ENCODE measurements around the gene TSKU.

The TSKU gene

DNA sequence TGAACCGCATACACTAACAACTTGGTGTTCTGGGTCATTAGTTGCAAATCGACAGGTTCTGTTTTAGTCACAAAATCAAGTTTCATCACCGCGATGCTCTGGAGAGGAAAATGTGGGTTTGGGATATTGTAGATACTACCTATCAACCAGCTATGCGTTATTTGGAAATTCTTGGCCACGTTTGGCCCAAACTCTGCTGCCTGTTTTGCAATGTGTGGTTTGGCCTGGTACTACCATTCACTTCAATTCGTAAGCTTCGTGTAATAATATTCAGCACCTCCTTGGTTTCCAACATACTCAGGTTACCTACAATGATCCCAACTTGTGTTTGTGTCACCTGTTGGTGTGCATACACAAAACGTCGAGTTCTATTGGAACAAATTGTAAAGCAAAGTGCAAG lies 61.4 kb downstream of the TSKU start:
- no peak overlapping the region for H3K27ac ChIP-seq
- no peaks in the 10 kb centered on the region for H3K9me3 ChIP-seq (ENCODE audit: low read depth, low read length)
- H3K4me3 ChIP-seq, result no peak overlapping the region
- H3K9ac ChIP-seq (ENCODE audit: insufficient read length), result no peak overlapping the region
- no peak for DNase-seq (ENCODE audit: low read depth, low spot score)
- TF ChIP-seq FOXP2 (optimal IDR thresholded peaks at IDR 0.05; ENCODE audit: control extremely low read depth, extremely low read length, insufficient read depth) (no peak), EZH2 (IDR thresholded peaks at IDR 0.05) (no peak), POLR2AphosphoS5 (IDR thresholded peaks at IDR 0.05; ENCODE audit: borderline replicate concordance, low read depth, low read length) (no peak)
- no peaks in the 10 kb centered on the region for H3K36me3 ChIP-seq (ENCODE audit: insufficient read depth, low read length)

DNA sequence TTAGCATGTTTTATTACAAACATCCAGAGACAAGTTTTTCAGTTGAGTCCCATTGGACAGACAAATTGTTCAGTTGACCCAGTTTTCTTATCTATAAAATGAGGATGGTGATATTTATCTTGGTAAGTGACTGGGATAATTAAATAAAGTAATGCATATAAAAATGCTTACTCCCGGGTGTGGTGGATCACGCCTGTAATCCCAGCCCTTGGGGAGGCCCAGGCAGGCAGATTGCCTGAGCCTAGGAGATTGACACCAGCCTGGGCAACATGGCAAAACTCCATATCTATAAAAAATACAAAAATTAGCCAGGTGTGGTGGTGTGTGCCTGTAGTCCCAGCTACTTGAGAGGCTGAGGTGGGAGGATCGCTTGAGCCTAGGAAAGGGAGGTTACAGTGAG lies 61.9 kb downstream of the TSKU start:
- Histone ChIP-seq H3K4me3 (no peak overlapping the region), H3K36me3 (ENCODE audit: insufficient read depth, low read length) (no peaks in the 10 kb centered on the region), H3K27ac (no peak overlapping the region), H3K9ac (ENCODE audit: insufficient read length) (no peak overlapping the region), H3K9me3 (ENCODE audit: low read depth, low read length) (no peaks in the 10 kb centered on the region)
- TF ChIP-seq POLR2AphosphoS5 (IDR thresholded peaks at IDR 0.05; ENCODE audit: borderline replicate concordance, low read depth, low read length), result no peak
- TF ChIP-seq EZH2 (IDR thresholded peaks at IDR 0.05), result no peak
- no peak for TF ChIP-seq FOXP2 (optimal IDR thresholded peaks at IDR 0.05; ENCODE audit: control extremely low read depth, extremely low read length, insufficient read depth)
- DNase-seq (ENCODE audit: low read depth, low spot score), result no peak

DNA sequence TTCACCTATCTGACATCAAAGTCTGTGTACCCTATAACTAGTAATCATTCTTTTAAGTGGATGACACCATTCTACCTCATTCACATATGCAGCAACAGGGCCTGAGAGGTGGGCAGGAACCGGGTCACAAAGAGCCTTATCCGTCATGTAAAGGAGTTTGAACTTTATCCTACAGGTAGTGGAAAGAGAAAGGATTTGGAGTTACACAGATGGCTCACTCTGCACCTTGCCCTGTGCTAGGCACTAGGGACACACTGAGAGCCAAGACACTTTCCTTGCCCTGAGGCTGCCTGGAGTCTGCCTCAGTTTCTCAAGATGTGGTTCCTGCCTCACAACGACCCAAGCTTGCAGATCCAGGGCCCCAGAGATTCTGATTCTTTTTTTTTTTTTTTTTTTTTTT lies 63.3 kb downstream of the TSKU start:
- TF ChIP-seq FOXP2 (optimal IDR thresholded peaks at IDR 0.05; ENCODE audit: control extremely low read depth, extremely low read length, insufficient read depth) (no peak), POLR2AphosphoS5 (IDR thresholded peaks at IDR 0.05; ENCODE audit: borderline replicate concordance, low read depth, low read length) (no peak), EZH2 (IDR thresholded peaks at IDR 0.05) (no peak)
- DNase-seq (ENCODE audit: low read depth, low spot score), result no peak
- Histone ChIP-seq H3K9me3 (ENCODE audit: low read depth, low read length) (no peaks in the 10 kb centered on the region), H3K4me3 (no peak overlapping the region), H3K36me3 (ENCODE audit: insufficient read depth, low read length) (no peaks in the 10 kb centered on the region), H3K27ac (no peak overlapping the region), H3K9ac (ENCODE audit: insufficient read length) (no peak overlapping the region)

All from SK-N-MC (cell line).